NCI-H1694 treated with DMSO at 0.1 percent for 48 hours (cell line): ENCODE data around the gene REG3G.
A peak's percentile ranks its signal among the peaks of the same experiment; 100 is the strongest.

ENCODE experiments used
- DNase-seq: peaks from one replicate; lab custom pipeline; 2025; lab: John Stamatoyannopoulos, UW

Gene REG3G

GRCh38 chr2:79025421-79025820, at the start of gene REG3G:
Gene REG3G (plus strand): TSS chr2:79025702. CDS start chr2:79026094, 392 bp downstream.
- DNase-seq, result no peak

DNA sequence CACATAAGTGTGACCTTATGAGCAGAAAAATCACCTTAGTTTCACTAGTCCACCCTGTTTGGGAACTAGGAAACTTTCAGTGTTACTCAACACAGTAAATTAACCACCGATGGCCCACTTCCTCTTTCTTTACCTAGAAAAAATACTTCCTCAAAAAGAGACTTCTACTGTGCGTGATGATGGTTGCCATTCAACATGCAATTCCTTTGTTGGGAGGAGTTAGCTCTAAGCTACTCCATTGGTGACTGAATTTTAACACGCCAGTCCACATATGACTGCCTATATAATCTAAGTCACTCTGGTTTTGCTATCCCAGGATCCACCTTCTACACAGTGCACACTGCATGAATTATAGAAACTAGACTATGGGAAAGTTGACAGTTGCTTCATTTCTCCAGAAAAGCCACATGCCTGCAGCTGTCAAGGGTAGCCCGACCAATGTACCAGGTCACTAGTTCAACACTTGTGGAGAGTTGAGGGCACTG, 47.8 kb upstream of the REG3G start:
- DNase-seq, result no peak

GRCh38 chr2:78978340-78978739, 47.2 kb upstream of the REG3G start:
- DNase-seq, result no peak

DNA sequence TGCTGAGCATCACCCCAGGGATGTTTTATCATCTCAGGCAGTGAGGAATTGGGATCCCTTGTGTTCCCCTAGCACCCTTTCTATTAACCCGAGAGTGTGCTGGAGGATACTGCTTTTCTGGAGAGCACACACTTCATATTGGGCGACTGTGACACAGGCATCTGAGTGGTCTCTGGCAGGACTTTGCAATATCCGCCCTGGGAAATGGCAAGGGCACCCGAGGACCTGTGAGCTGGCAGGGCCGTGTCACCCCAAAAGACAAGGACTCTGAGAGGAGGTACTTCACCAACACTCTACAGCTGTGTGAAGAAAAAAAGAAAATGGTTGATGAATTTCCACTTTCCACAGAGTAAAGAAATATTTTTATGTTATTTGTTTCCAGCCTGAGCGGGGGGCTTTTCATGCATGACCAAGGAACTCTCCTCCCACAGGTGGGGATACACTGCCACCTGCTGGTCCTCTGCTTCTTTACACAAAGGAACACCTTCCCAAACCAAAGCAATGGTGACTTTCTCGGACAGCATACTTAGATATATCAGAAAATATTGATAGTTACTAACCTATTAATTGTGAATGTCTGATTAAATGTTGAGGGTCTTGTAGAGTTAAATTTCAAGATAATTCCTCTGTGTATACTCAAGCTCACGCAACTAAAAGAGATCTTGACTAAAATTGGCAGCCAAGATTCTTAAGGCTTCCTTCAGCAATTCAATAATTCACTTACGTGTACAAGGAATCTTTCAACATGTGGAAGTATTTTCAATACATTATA, 45.9 kb upstream of the REG3G start:
- peak; percentile 11 for DNase-seq

GRCh38 chr2:78980152-78980465, 45.4 kb upstream of the REG3G start:
- no peak for DNase-seq

DNA sequence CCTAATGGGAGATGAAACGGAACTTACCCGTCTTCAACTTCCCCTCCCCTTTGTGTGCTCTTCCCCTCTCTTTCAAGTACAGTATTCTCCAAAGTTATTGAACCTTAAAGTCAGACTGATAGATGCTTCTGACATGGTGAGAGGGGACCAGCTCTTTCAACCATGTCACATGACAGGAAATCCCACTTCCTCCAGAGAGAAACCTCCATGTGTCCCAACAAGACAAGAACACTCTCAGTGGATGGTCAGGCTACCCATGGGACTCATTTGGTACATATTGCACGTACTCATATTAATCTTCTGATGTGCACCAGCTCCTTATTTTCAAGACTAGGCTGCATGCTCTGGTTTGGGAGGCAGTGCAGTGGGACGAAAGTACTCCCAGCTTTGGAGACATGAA, 44.6 kb upstream of the REG3G start:
- no peak for DNase-seq

- DNase-seq, result no peak
These were observed 42.7 kb upstream of the REG3G start for GRCh38 chr2:78982638-78983330.

GRCh38 chr2:78984386-78984785, 41.1 kb upstream of the REG3G start:
- DNase-seq, result no peak

DNA sequence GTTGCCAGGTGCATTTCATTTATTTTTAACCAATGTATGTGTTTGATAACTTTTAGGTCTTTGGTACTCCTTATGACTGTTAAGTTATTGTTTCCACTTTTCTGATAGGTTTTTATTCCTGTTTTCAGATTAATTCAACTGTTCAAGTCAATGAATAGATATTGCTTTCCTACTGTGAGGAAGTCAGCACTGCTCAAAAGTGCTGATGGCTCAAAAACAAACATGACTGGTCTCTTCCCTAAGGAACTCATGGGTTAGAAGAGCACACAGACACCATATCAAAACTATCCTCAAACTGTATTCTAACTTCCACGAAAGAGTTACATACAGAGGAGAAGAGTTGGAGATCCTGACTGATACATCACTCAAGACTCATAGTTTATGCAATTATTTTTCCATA, 39.9 kb upstream of the REG3G start:
- no peak for DNase-seq

DNA sequence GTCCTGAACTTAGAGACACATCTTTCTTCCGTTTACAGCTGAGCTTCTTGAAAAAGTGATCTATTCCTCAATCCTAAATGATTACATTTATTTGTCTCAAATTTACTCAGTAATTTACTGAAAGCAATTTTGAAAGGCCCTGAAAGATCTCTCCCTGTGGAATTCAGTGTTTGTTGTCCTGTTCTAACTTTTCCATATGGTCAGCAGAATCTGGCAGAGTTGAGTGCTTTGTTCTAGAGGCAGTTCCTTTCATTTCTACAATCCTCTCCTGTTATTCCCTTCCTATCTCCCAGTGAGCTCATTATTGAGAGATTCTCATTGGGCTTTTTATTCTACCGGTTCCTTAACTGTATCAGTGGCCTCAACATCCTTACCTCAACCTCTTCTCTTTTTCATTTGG, 36.5 kb upstream of the REG3G start:
- no peak for DNase-seq

- DNase-seq, result no peak
These were observed 33.1 kb upstream of the REG3G start for GRCh38 chr2:78992451-78992806.

GRCh38 chr2:78992807-78993517, 32.5 kb upstream of the REG3G start:
- DNase-seq, result no peak

- DNase-seq, result no peak
These were observed 31.9 kb upstream of the REG3G start for GRCh38 chr2:78993518-78994148.

DNA sequence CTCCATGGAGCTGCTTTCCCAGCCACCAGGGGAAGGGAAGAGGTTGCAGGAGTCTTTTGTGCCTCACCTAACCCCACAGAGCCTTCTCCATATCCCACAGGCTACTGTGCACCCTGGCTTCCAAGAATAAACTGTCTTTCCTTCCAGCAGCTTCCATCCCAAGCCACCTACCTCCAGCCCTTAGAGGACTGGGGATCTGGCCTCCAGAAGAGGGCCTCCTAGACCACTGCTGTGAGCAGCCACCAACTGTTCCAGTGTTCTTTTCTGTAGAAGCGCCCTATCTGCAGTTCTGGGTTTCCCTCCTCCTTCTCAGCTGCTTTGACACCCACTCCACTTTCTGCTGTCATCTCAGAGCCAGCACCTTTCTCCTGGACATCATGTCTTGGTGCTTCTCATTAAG, 30.7 kb upstream of the REG3G start:
- no peak for DNase-seq

- DNase-seq, result no peak
These were observed 26.1 kb upstream of the REG3G start for GRCh38 chr2:78999406-78999805.

GRCh38 chr2:79000008-79000576, 25.4 kb upstream of the REG3G start:
- no peak for DNase-seq

DNA sequence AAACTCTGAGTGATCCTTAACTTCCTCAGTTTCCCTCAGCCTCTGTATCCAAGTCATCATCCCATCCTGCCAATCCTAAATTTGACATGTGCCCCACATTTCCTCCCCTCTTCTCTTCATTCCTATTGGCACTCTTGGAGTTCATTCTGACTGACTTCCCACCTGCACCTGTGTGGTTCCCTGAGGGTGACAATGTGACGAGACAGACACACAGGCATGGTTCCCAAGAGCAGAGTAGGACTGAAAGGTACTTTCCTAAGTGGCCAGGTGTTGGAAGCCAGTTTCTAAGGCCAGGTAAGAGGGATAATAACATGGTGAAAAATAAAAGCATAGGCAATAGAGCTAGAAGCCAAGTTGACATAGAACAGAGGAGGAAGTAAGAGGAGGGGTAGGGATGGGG, 24.2 kb upstream of the REG3G start:
- no peak for DNase-seq

- DNase-seq, result no peak
These were observed 20.8 kb upstream of the REG3G start for GRCh38 chr2:79004680-79005079.

- DNase-seq, result no peak
These were observed 20.3 kb upstream of the REG3G start for GRCh38 chr2:79005216-79005615.

DNA sequence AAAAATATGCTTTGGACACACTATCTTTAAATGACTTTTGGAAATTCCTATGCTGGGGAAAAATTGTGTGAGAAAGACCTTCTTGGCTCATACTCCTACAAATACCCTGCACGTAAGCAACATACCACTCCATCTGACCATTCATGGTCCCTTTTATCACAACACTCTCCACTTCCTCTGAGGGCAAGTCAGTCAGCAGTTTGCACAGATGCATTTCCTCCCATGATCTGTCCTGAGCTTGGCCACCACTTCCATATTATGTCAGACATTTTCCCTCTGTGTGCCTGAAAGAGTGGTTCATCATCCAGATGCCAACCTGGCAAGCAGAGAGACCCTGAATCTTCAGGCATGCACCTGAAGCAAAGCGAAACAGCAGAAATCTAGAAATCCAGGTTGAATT, 16.1 kb upstream of the REG3G start:
- DNase-seq, result no peak

DNA sequence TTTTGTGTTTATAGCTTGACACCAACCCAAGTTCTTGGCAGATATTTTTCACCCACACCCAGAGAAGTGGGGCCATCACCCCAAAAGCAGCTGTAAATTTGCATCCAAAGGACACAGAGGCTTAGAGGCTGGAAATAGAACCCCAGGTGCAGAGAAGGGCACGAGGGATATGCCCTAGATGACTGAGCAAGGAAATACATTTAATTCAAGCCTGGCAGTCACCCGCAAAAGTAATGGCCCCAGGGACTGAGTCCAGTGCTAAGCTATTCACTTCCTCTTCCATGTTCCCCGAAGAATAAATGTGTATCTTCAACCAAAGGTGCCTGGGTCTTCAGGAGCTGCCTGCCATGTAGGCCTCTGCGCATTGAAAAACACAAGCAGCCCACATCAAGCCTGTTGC, 14.0 kb upstream of the REG3G start:
- DNase-seq, result no peak

DNA sequence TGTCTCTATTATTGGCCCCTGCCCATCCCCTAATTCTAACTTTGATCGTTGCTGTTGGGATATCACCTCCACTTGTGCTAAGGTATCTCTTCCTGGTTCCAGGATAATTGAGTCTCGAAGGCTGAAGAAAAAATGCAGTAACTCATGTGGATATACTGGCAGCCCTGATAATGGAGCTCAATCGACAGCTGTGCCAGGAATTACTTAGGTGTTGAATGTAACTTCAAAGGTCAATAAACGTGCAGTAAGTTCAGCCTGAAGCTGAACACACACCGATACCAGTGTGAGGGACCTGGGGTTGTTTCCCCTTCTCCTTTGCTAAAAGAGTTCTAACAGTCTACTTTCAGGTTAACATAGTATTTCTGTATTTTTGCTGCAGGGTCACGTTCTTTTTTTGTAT, 11.9 kb upstream of the REG3G start:
- DNase-seq, result no peak
